Suppressor macrophage treated with lipopolysaccharide for 4 hours (primary cell): ENCODE measurements around the gene ANGEL2.

Experiments
- DNase-seq: peaks from one replicate; pipeline ENCODE4 v3.0.0-alpha.2; 2020

The ANGEL2 gene

GRCh38 chr1:212950243-212951125 lies 65.2 kb downstream of the ANGEL2 start, which contains the start of gene VASH2:
Gene VASH2 (plus strand): TSS chr1:212950541. CDS start chr1:212951543, 1,002 bp downstream.
- DNase-seq, result peak; percentile 76

- no peak for DNase-seq
Measured at GRCh38 chr1:212949771-212950170, 65.9 kb downstream of the ANGEL2 start.

DNA sequence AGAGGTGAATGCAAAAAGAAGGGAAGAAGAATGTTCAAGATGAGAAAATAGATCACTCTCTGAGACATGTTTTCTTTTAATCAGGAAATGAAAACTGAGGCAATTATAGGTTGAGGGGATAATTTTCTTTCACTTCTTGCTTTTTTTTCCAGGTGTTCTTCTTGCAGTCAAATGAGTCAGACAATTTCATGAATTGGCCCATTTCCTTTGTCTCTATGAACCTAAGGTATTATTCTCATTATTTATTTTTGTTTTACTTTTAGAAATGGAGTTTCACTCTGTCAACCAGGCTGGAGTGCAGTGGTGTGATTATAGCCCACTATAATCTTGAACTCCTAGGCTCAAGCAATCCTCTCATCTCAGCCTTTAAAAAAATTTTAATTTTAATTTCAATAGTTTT lies 68.8 kb downstream of the ANGEL2 start:
- DNase-seq, result no peak

DNA sequence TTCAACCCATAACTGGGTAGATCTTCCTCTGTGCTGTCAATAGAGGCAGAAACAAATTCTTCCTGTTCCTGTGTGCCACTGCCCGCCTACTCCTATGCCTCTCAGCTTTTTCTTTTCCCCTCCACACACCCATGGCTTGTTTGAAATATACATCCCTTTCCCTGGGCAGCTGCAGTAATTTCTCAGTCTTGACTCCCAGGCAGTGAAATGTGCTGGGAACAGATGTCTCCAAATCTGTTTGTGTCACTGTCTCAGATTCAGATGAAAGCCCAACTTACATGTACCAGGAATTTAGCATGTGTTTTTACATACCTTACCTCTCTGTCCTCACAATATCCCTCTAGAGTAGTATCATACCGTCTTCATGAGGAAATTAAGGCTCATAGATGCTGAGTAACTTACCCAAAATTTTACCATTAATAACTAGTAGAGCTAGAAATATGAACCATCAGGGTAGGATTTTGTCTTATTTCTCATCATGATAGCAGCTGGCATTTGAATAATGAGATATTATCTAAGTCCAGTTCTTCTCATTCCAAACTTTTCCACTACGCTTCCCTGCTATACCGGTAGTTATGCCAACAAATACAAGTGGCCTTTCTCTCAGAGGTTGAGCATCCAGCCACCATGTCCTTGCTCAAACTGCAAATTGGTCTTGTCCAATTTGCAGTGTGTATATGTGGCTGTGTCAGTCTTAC lies 70.1 kb downstream of the ANGEL2 start:
- DNase-seq, result no peak

GRCh38 chr1:212945056-212945455 lies 70.6 kb downstream of the ANGEL2 start:
- no peak for DNase-seq

DNA sequence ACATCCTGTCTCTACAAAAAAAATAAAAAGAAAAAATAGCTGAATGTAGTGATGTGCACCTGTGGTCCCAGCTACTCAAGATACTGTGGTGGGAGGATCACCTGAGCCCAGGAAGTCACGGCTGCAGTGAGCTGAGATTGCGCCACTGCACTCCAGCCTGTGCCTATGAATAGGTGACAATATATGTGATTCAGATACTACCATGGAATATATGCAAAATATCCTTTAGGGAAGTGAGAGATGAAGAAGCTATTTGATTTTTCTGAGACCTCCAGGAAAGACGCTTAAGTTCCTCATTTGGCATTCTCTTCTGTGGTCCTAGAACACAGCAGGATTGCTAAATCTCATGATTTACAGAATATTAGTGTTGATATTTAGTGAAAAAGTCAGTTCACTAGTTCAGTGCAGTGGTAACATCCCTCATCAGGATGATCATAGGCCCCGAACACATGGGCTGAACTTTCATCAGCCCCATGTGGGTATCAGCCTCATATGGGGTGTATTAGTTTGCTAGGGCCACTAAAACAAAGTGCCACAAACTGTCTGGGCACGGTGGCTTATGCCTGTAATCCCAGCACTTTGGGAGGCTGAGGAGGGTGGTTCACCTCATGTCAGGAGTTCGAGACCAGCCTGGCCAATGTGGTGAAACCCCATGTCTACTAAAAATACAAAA lies 71.3 kb downstream of the ANGEL2 start:
- DNase-seq, result peak; percentile 46

DNA sequence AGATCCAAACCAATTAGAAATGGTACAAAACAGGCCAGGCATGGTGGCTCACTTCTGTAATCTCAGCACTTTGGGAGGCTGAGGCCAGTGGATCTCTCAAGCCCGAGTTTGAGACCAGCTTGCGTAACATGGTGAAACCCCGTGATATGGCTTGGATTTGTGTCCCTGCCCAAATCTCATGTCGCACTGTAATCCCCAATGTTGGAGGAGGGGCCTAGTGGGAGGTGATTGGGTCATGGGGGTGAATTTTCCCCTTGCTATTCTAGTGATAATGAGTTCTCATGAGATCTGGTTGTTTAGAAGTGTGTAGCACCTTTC lies 72.3 kb downstream of the ANGEL2 start:
- no peak for DNase-seq

- DNase-seq, result no peak
Measured at GRCh38 chr1:212942679-212943392, 72.8 kb downstream of the ANGEL2 start.
